GM12892 (cell line): ENCODE results near the gene BLCAP.
"Not testable (repeated sequence)": the region's sequence is repeated elsewhere in the genome, so short reads cannot be mapped to it uniquely, and the experiment has no call there.

Experiments
- DNase-seq: peaks from one replicate; pipeline ENCODE4 v3.0.0; 2011; ENCODE audit not compliant: insufficient read length
- FAIRE-seq: peaks from 2 replicates; lab custom pipeline; 2011; peaks lifted over from hg19 to GRCh38; lab: Jason Lieb, UNC
- POLR2A ChIP-seq: IDR thresholded peaks from 2 replicates; pipeline ENCODE4 v1.6.1; 2011; ENCODE audit warnings: low read depth, low read length, control low read depth
- POLR2AphosphoS5 ChIP-seq: IDR thresholded peaks from 2 replicates; pipeline ENCODE4 v1.6.1; 2011; ENCODE audit warnings: low read depth, low read length, control low read depth
- TAF1 ChIP-seq: IDR thresholded peaks from 2 replicates; pipeline ENCODE4 v1.6.1; 2011; ENCODE audit warnings: low read depth, mild to moderate bottlenecking, control low read depth, low read length, borderline replicate concordance

BLCAP gene

GRCh38 chr20:37479925-37480691, 47.6 kb downstream of the BLCAP start:
- FAIRE-seq (no peak), DNase-seq (no peak)

GRCh38 chr20:37479266-37479665, 48.4 kb downstream of the BLCAP start:
- DNase-seq (no peak), FAIRE-seq (no peak)
- TF ChIP-seq TAF1: no peak
- TF ChIP-seq POLR2A: no peak
- no peak for TF ChIP-seq POLR2AphosphoS5

More at GRCh38 chr20:37479925-37480691, 47.6 kb downstream of the BLCAP start:
- no peak for TF ChIP-seq TAF1
- TF ChIP-seq POLR2AphosphoS5: no peak
- no peak for TF ChIP-seq POLR2A

GRCh38 chr20:37477041-37477440, 50.6 kb downstream of the BLCAP start:
- DNase-seq (no peak), FAIRE-seq (no peak)
- TF ChIP-seq TAF1 (no peak), POLR2AphosphoS5 (no peak), POLR2A (no peak)

GRCh38 chr20:37475252-37475651, 52.4 kb downstream of the BLCAP start:
- no peak for DNase-seq
- TF ChIP-seq POLR2A (no peak), POLR2AphosphoS5 (no peak), TAF1 (no peak)
- FAIRE-seq: no peak

- DNase-seq (no peak), FAIRE-seq (no peak)
- TF ChIP-seq POLR2AphosphoS5 (no peak), TAF1 (no peak), POLR2A (no peak)
These were observed 53.3 kb downstream of the BLCAP start for GRCh38 chr20:37474386-37474785.

GRCh38 chr20:37473249-37474000, 54.3 kb downstream of the BLCAP start:
- no peak for TF ChIP-seq POLR2AphosphoS5
- TF ChIP-seq POLR2A: no peak
- TF ChIP-seq TAF1: no peak
- no peak for DNase-seq
- FAIRE-seq: no peak

- DNase-seq, FAIRE-seq: not testable (repeated sequence)
These were observed 55.2 kb downstream of the BLCAP start for GRCh38 chr20:37472435-37472834.

- no peak for TF ChIP-seq TAF1
- TF ChIP-seq POLR2AphosphoS5: no peak
- no peak for TF ChIP-seq POLR2A
- DNase-seq: no peak
- no peak for FAIRE-seq
These were observed 55.9 kb downstream of the BLCAP start for GRCh38 chr20:37471741-37472235.

- not testable (repeated sequence) for FAIRE-seq, DNase-seq
These were observed 57.5 kb downstream of the BLCAP start for GRCh38 chr20:37470190-37470589.

- TF ChIP-seq POLR2A: no peak
- no peak for TF ChIP-seq TAF1
- no peak for TF ChIP-seq POLR2AphosphoS5
- FAIRE-seq (no peak), DNase-seq (no peak)
These were observed 58.1 kb downstream of the BLCAP start for GRCh38 chr20:37469531-37469930.

GRCh38 chr20:37468886-37469285, 58.8 kb downstream of the BLCAP start:
- FAIRE-seq (no peak), DNase-seq (no peak)
- TF ChIP-seq POLR2AphosphoS5: no peak
- TF ChIP-seq TAF1: no peak
- no peak for TF ChIP-seq POLR2A
